ENCODE data around the gene C2orf76. TPM values are rescaled to one million over a fixed set of nuclear protein-coding genes. Genes with fewer than 3 reads are reported as not detected.

Gene C2orf76
- total and polyA plus RNA-seq, 3 experiments from 2014 or later = 16.5 to 24.7 (median 19.6) TPM

DNA sequence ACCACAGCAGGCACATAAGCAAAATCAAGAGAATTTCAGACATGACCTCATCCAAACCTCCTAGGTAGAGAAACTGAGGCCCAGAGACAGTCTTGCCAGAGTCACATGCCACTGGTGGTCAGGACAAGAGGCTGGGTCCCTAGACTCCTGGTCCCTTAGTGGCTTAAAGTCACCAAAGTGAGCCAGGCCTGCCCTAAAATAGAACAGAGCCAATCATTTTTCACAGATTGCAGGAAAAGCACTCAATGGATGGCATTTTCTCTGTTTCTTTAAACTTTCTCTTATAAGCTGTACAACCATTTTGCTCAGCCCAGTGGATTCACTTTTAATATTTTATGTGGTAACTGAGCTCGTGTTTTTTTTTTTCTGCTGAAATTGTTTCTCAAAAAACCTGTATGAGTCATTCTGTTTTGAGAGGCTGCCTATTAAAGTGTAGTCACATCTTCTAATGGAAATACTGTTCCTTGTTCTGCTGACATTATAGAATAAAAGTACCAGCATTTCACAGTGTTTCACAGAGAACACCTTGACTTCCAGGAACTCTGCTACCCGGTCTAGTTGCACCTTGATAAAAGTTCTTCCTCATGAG is 113.4 kb downstream of the C2orf76 start:
- ChIA-PET CTCF (no interaction called here), POLR2A (no interaction called here)
- no peak for DNase-seq
- Mint-ChIP-seq H3K9me3 (no peaks in the 10 kb centered on the region), H3K4me1 (no peaks in the 10 kb centered on the region), H3K27ac (no peak overlapping the region), H3K27me3 (peaks cover 10 to 12% of the 10 kb centered on the region in 2 donors), H3K36me3 (no peaks in the 10 kb centered on the region), H3K4me3 (no peak overlapping the region)
- H3K9me3 ChIP-seq (ENCODE audit: low read length) = no peaks in the 10 kb centered on the region
- no peak overlapping the region for H3K27ac ChIP-seq (ENCODE audit: low read depth, low read length)
- peaks cover 3% of the 10 kb centered on the region for H3K27me3 ChIP-seq (ENCODE audit: insufficient read depth, low read length, poor library complexity, severe bottlenecking)
- H3K36me3 ChIP-seq (ENCODE audit: insufficient read depth, low read length) = no peaks in the 10 kb centered on the region
- no peaks in the 10 kb centered on the region for H3K4me1 ChIP-seq (ENCODE audit: insufficient read depth, low read length)
- H3K4me3 ChIP-seq (ENCODE audit: low read length) = no peak overlapping the region

Other genes with a start within 250 kb of the C2orf76 start
- gene C1QL2, start 208.1 kb downstream of the C2orf76 start, total RNA-seq = not detected
- not detected for gene C1QL2, start 208.1 kb downstream of the C2orf76 start, polyA plus RNA-seq
- gene STEAP3, start 143.0 kb downstream of the C2orf76 start, total RNA-seq = under 1 TPM; 0.11 to 0.22 TPM
- gene STEAP3, start 143.0 kb downstream of the C2orf76 start, polyA plus RNA-seq = 0.41 TPM
- 100 to 1,000 TPM; 166 to 186 TPM for gene DBI, start 143 bp upstream of the C2orf76 start, total RNA-seq
- gene DBI, start 143 bp upstream of the C2orf76 start, polyA plus RNA-seq = 372 TPM
- not detected for gene TMEM37, start 65.0 kb upstream of the C2orf76 start, total RNA-seq
- gene TMEM37, start 65.0 kb upstream of the C2orf76 start, polyA plus RNA-seq = not detected
- not detected for gene SCTR, start 157.6 kb upstream of the C2orf76 start, total RNA-seq
- gene SCTR, start 157.6 kb upstream of the C2orf76 start, polyA plus RNA-seq = not detected
- gene CFAP221, start 177.6 kb upstream of the C2orf76 start, total RNA-seq = not detected
- not detected for gene CFAP221, start 177.6 kb upstream of the C2orf76 start, polyA plus RNA-seq